HG03354 (cell line): ENCODE data around the gene PACC1.

Experiments used
- ATAC-seq: cut with Tn5 transposase; IDR thresholded peaks from one replicate; pipeline ENCODE4 v1.9.1; 2021; ENCODE audit warnings: mild to moderate bottlenecking; ENCODE audit not compliant: unreplicated experiment, poor library complexity, severe bottlenecking

The PACC1 gene

GRCh38 chr1:212414328-212415106 is at the start of gene PACC1:
Gene PACC1, minus strand, starts transcription at chr1:212414886. Its CDS starts 129 bp downstream, at chr1:212414757.
- ATAC-seq = peak; percentile 99

DNA sequence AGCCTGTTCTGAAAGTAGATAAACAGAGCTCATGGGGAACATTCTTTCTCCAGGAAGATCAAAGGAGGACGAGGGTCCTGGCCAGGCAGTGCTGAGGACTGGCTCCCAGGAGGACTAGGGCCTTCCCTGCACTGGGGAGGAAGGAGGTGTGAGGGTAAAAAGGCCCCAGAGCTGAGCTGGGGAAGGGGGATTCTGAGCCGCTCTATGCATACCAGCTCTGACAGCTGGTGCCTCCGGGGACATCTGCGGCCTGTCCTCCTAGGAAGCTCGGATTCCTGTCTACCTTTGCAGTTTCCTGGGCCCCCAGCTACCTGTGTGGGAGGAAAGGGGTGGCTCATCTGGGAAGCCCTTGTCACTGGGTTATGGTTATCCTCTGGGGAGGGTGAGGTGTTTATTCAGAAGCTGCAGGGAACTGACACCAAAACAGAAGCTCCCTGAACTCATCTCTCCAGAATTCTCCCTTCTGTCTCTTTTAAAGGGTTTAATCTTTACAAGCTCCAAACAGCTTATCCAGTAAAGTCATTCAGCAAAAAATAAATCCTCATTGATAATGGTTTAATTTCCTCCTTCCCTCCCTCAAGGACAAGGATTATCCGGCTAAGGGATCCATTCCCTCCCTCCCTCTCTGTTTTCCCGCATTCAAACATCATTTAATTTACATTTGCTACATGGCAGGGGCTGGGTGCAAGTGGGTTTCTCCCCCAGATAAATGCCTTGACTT is 49.0 kb upstream of the PACC1 start:
- ATAC-seq = no peak

- ATAC-seq = no peak
These were observed 47.4 kb upstream of the PACC1 start for GRCh38 chr1:212461916-212462660.

DNA sequence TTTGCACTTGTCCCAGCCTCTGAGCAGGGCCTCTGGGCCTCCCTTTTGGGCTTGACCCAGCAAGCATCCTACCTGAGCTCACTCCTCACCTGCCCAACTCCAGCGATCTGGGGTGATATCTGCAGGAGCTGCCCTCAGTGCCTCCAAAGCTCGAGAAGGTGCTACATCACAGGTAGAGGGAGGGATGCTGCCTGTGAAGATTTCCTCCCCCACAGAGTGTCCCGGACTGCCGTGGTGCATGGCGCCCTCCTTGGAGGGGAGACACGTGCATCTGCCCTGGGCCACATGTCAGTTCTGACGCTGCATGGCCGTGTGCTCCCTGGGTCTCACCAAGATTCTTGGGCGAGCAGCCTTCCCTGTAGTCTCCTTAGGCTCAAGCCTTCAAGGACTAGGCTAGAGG is 45.7 kb upstream of the PACC1 start:
- ATAC-seq = no peak

GRCh38 chr1:212459656-212460055 is 45.0 kb upstream of the PACC1 start:
- no peak for ATAC-seq

DNA sequence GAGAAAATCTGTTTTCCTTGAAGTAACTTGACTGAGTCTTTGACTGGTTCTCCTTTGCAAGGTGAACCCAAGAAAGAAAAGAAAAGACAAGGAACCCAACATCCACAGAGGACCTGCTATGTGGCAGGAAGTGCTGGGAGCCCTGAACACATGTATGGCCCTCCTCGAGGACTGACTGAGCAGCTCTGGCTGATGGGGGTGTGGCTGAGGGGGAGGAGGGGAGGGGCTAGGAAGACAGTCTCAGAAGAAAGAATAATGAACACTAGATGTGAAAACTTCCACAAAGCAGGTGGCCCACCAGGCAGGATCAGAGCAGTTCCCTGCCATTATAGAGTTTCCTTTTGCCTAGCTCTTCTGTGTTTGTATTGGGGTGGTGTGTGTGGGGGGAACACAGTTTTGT is 44.1 kb upstream of the PACC1 start:
- no peak for ATAC-seq

DNA sequence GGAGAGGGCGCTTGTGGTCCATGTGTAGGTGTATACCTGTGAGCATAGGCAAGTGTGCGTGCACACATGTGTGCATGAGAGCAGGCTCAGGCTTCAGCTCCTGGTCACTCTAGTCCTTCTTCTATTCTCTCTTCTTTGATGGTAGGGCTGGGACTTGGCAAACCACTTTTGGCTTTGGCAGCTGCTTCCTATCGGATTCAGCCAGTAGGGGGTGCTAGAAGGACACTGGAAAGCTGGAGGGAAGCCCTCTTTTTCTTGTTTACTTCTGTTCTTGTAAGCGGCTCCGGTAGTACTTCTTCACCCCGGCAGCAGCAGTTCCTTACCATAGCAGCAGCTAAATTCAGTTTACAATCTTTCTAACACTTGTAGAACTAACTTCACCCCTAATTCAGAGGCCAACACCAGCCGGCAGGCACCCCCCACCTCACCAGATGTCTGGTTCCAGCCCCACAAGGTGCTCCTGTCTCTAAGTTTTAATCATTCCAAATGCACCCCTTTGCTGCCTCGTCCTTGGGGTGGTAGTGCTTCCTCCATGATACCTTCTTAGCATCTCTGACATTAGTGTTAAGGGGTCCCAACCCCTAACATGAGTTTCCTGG is 43.2 kb upstream of the PACC1 start:
- ATAC-seq = no peak

DNA sequence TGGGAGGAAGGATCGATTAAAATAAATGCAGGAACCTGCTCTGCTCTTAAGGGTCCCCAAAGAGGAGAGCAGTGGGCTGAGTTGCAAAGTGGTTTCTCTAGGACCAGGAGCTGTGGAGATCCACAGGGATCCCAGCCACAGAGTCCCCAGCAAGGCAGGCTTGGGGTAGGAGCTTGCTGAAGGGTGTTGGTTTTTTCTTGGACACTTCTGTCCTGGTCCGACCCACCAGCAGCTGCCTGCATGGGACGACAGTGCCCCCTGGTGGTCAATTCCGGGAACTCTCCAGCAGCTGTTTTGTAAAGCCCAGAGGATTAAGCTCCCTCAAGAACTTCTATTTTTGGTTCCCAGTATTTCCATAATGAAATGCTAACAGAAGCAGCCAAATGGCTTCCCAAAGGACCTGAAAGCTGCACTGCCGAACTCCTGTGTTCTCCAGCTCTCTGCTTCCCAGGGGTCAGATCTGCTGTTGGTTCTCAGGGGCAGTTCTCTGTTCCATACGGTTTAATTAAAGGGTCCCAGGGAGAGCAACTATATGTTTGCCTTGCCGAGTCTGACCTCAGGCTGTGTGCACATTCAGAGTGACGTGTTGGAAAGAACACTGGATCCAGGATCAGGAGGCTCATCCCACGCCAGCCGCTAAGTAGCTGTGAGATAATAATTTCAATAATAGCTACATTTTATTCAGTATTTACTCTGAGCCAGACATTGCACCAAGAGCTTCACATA is 41.3 kb upstream of the PACC1 start:
- peak; percentile 69 for ATAC-seq

GRCh38 chr1:212455401-212455800 is 40.7 kb upstream of the PACC1 start:
- ATAC-seq = no peak

GRCh38 chr1:212454741-212455140 is 40.1 kb upstream of the PACC1 start:
- ATAC-seq = no peak

DNA sequence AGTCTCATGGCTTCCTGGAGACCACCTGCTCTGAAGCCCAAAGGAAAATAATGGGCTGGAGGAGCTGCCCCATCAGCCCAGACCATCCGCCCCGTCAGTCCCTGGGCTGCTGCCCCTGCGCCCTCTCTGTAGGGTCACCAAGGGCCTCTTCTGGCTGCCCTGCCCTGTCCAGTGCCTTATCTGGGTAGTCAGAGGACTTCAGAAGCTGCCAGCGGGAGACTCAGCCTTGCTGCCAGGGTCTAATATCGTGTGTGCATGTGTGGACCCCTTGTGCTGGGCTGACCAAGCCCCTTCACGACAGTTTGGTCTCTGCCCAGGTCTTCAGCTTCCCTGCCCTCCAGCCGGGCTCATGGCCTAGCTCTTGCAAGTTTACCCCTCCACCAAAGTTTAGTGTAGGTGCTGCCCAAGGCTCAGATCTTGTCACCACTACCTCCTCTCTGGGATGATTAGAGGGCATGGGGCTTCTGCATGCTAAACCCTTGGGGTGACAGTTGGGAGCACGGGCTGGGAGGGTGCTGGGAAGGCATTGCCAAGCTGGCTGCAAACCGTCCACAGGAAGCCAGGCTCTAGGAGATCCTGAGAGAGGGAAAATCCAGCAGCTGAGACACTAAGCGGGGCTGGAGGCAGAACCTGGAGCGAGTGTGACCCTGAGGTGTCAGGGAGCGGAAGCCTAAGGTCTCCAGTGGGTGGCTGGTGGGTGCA is 38.6 kb upstream of the PACC1 start:
- no peak for ATAC-seq

GRCh38 chr1:212452323-212453155 is 37.9 kb upstream of the PACC1 start:
- ATAC-seq = no peak

- no peak for ATAC-seq
These were observed 37.0 kb upstream of the PACC1 start for GRCh38 chr1:212451416-212452322.

DNA sequence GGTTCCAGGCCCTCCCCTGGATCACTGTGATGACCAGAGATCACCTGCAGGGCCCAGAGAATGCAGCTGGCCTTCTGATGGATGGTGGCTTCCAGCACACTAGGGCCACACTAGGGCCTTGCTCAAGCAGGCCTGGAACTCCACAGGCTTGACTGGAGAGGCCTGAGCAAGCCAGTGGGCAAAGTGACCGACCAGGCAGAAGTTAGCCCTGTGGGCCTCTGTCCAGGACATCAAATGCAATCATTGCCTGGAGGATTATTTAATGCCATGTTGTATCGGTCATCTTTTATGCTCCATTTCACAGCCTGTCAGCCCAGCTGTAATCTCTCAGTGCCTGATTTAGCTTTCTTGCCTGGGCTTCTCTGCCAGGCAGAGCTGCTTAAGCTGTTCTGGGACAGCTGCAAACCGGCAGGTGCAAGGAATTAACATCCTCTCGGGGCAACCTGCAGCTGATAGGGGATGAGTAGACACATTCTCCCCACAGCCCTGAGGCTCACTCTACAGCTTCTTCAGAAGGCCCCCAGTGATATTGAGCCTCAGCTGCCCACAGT is 35.7 kb upstream of the PACC1 start:
- no peak for ATAC-seq

GRCh38 chr1:212447478-212447877 is 32.8 kb upstream of the PACC1 start:
- ATAC-seq = no peak

DNA sequence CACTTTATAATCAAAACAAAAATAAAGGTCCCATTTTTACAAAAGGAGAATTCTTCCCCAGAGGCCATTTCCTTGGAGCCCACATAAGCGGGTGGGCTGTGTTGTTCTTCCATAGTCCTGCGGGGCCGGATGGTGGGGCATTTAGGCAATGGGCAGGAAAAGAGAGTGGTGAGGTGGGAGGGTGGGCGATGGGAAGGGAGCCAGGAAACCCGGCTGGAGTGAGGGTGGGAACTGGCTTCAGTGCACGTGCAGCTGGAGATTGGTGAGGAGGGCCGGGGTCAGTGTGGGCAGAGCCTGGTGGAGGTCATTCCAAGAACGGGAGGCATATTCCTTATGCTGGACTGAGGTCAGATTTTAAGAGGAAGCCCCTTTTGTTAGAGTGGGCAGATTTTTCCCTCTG is 31.6 kb upstream of the PACC1 start:
- ATAC-seq = no peak

- no peak for ATAC-seq
These were observed 27.7 kb upstream of the PACC1 start for GRCh38 chr1:212442408-212442807.
